ENCODE data around the gene HDAC10. TPM values are rescaled to one million over a fixed set of nuclear protein-coding genes. Genes with fewer than 3 reads are reported as not detected.

HDAC10 gene
- total RNA-seq, 2 experiments from 2014 or later, result 46.1 to 47.6 TPM

DNA sequence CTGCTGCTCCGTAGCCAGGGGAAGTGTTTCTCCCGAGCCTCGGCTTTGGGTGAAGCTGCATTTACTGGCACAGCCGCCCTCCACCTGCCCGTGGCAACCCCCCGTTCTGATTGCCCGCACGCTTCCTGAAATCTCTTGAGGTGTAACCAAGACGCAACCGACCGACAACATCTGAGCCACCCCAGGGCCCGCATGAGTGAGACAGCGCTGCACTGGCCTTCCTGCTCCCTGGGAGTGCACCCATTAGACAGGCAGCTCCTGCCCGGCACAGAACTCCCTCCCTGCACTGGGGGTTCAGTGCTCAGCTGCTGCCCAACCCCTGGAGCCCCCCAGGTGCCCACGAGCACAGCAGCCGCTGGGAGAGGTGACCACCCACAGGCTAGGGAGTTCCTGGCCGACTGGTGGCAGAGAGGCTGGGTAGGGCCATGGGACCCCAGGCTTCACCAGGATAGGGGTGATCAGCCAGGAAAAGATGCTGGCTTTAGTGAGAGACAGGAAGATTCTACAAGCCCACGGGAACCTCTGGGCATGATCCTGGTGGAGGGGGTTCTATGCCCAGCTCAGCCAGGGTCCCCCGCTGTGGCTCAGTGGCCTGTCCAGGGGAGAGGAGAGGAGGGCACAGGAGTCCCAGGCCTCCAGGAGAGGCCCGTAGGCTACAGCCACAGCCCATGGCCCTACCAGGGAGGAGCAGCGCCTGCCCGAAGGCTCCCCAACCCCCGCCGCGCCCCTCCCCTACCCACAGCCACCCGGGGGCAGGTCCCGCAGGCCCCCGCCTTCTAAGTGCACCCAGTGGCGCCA, 41.8 kb upstream of the HDAC10 start:
- ChIA-PET POLR2A (interaction anchor here (0.6 kb wide), 1 partner anchor 15 kb away, joined by 3 read pairs; the partner anchor contains the start of gene PLXNB2), CTCF (no interaction called here)
- DNase-seq, result no peak
- peaks cover 3% of the 10 kb centered on the region for H3K4me1 Mint-ChIP-seq (ENCODE audit: low read depth)
- intact Hi-C loops (cut with micrococcal nuclease), result no loop called here
- H3K27me3 Mint-ChIP-seq, result peaks cover 19% of the 10 kb centered on the region
- H3K36me3 Mint-ChIP-seq, result no peaks in the 10 kb centered on the region
- no peaks in the 10 kb centered on the region for H3K9me3 Mint-ChIP-seq
- no peak overlapping the region for H3K27ac Mint-ChIP-seq
- no peak overlapping the region for H3K4me3 Mint-ChIP-seq

DNA sequence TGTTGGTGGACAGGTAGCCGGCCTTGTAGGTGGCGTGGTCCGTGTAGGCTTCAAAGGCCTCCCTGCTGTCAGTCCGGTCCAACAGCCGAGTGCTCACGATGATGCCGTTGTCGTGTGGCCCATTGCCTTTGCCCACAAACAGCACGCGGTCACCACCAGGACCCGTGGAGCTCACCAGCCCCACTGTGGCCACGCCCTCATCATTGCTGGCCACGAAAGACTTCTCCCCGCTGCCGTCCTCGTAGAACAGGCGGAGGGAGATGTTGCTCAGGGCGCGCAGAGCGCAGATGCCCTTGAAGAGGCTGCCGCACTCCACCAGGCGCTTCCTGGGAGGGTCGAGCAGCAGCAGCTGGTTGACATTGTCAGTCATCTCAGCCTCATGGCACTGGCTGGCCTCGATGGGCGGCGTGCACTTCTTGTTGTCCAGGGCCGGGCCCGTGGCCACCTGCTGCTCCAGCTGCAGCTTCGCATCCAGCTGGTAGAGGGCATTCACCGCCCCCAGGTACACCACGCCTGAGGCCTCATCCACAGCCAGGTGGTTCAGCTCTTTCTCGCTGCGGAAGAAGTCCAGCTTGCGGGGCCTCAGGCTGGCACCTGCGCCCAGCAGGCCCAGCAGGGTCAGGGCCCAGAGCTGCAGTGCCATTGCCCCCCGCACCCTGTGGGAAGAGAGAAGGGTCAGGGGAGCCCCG, 39.0 kb upstream of the HDAC10 start:
- CTCF ChIA-PET, result no interaction called here
- Mint-ChIP-seq H3K27ac (no peak overlapping the region), H3K36me3 (no peaks in the 10 kb centered on the region), H3K4me1 (ENCODE audit: low read depth) (peaks cover 3% of the 10 kb centered on the region), H3K27me3 (peaks cover 21% of the 10 kb centered on the region), H3K4me3 (no peak overlapping the region), H3K9me3 (no peaks in the 10 kb centered on the region)
- intact Hi-C loops (cut with micrococcal nuclease), result no loop called here
- no peak for DNase-seq
- POLR2A ChIA-PET, result no interaction called here

DNA sequence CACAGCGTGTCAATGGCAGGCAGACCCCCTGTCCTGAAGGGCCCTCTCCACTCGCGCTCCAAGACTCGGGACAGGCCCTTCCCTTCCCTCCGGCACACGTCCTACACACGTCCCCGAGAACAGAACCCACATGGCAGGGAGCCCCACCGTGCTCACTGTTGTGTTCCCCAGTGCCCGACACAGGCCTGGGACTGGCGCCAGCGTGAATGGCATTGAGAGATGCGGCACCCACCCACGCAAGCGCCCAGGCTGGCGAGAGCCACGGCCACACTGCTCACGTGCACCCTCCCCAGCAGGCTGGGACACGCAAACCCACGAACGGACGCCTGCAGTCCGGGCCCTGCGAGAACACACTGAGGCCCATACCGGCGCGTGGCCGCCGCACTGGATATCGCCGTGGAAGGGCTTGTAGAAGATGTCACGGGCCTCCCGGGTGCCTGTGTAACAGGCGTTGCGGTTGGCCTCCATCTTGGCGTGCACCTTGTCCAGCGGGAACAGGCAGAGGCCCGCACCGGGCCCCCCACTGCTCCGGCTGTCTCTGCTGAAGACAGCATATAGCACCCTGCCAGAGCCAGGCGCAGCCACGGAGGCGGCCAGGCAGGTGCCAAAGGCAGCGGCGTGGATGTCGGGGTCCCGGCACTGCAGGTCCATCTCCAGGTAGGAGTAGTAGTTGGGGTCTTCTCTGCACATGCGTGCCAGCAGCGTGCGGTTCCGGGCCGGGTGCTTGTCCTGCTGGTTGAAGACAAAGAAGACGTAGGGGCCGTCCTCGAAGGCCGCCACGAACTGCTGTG, 38.3 kb upstream of the HDAC10 start:
- H3K4me3 Mint-ChIP-seq, result no peak overlapping the region
- ChIA-PET CTCF (no interaction called here), POLR2A (no interaction called here)
- H3K27ac Mint-ChIP-seq, result no peak overlapping the region
- intact Hi-C loops (cut with micrococcal nuclease), result no loop called here
- H3K9me3 Mint-ChIP-seq, result no peaks in the 10 kb centered on the region
- no peak for DNase-seq
- peaks cover 3% of the 10 kb centered on the region for H3K4me1 Mint-ChIP-seq (ENCODE audit: low read depth)
- H3K36me3 Mint-ChIP-seq, result no peaks in the 10 kb centered on the region
- peaks cover 21% of the 10 kb centered on the region for H3K27me3 Mint-ChIP-seq

DNA sequence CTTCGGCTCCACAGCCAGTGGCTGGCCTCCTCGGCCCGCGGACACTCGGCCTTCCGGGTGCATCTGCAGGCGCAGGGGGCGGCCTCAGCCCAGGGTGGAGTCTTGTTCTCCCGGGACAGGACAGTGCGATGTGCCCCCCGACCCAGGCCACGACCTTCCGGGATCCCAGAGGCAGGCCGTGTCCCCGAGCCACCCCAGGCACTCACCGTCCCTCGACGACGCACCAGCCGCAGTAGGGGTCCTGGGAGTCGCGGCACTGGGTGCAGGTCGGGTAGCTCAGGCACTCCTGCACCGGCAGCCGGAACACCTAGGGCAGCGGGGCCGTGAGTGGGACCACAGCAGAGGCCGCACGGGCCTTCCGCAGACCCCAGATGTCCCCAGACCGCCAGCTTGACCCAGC, 36.7 kb upstream of the HDAC10 start:
- no peaks in the 10 kb centered on the region for H3K9me3 Mint-ChIP-seq
- H3K27ac Mint-ChIP-seq, result no peak overlapping the region
- H3K36me3 Mint-ChIP-seq, result no peaks in the 10 kb centered on the region
- POLR2A ChIA-PET, result no interaction called here
- H3K27me3 Mint-ChIP-seq, result peaks cover 18% of the 10 kb centered on the region
- CTCF ChIA-PET, result interaction anchor here (1.7 kb wide), 1 partner anchor 12 kb away, joined by 4 read pairs; no protein-coding TSS in a partner anchor
- no peak overlapping the region for H3K4me3 Mint-ChIP-seq
- H3K4me1 Mint-ChIP-seq (ENCODE audit: low read depth), result peaks cover 3% of the 10 kb centered on the region
- no peak for DNase-seq
- intact Hi-C loops (cut with micrococcal nuclease), result no loop called here

DNA sequence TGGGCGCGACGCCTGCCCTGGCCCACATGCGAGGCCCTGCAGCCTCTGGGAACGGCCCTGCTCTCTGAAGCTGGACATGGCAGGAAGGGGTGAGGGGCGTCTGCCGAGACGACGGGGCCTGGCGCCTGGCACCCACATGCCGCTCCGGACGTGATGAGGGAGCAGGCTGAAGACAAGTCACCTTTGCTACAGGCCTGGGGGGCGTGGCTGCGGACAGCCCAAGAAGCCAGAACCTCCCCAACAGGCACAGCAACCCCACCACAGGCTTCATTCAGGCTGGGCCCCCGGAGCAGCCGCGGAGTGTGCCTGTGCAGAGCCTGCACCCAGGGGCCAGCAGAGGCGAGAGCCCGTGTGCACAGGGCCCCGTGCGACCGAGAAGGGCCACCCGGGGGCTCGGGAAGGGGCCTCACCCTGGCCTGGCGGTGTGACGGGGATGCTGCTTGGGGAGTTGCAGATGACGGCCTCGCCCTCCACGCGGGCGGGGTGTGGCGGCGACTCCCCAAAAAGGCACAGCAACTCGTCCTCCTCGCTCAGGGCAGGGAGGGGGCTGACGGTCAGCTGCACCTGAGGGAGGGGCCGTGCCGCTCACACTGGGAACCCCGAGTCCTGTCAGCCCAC, 35.7 kb upstream of the HDAC10 start:
- intact Hi-C loops (cut with micrococcal nuclease), result no loop called here
- Mint-ChIP-seq H3K27me3 (peaks cover 13% of the 10 kb centered on the region), H3K36me3 (no peaks in the 10 kb centered on the region), H3K9me3 (no peaks in the 10 kb centered on the region), H3K27ac (no peak overlapping the region), H3K4me3 (no peak overlapping the region), H3K4me1 (ENCODE audit: low read depth) (no peaks in the 10 kb centered on the region)
- POLR2A ChIA-PET, result no interaction called here
- DNase-seq, result no peak
- CTCF ChIA-PET, result interaction anchor here (1.7 kb wide), 1 partner anchor 11 kb away, joined by 4 read pairs; no protein-coding TSS in a partner anchor

DNA sequence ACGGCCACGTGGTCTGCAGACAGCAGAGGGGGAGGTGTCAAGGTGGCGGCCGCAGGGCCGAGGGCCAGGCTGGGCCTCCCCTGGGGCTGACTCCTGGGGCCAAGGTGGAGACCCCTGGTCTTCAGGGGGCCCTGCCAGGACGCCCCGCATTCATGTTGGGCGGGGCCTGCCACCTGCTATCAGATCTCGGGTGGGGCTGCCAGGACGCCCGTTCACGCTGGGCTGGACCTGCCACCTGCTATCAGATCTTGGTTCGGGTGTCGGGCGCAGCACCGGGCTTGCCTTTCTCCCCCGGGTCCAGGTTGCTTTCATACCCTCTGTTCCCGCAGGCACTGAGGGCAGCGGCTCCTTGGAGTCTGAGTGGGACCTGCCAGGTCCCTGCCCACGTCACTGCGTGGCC, 35.2 kb upstream of the HDAC10 start:
- Mint-ChIP-seq H3K9me3 (no peaks in the 10 kb centered on the region), H3K36me3 (no peaks in the 10 kb centered on the region), H3K27ac (no peak overlapping the region), H3K27me3 (peaks cover 9% of the 10 kb centered on the region), H3K4me3 (no peak overlapping the region), H3K4me1 (ENCODE audit: low read depth) (no peaks in the 10 kb centered on the region)
- ChIA-PET POLR2A (no interaction called here), CTCF (no interaction called here)
- DNase-seq, result no peak
- intact Hi-C loops (cut with micrococcal nuclease), result no loop called here

DNA sequence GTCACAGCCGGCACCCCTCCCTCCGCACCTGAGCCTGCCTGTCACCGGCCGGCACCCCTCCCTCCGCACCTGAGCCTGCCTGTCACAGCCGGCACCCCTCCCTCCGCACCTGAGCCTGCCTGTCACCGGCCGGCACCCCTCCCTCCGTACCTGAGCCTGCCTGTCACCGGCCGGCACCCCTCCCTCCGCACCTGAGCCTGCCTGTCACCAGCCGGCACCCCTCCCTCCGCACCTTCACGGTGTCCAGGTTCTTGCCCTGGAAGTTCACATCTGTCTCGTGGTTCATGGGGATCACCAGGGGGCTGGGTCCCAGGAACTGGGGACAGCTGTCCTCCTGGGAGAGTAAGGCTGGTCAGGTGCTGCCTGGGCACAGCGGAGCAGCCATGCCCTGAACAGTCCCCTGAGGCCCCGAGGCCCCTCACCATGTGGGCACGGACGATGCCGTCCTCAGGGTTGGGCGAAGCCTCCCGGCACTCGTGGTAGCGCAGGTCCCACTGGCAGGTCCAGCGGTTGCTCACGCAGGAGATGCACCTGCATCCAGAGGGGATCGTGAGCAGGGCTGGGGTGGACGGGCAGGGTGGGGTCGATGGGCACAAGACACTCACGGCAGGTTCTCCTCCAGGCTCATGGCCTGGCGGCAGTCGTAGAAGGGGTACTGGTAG, 34.6 kb upstream of the HDAC10 start:
- Mint-ChIP-seq H3K36me3 (no peaks in the 10 kb centered on the region), H3K27me3 (peaks cover 5% of the 10 kb centered on the region), H3K4me3 (no peak overlapping the region), H3K4me1 (ENCODE audit: low read depth) (no peaks in the 10 kb centered on the region), H3K9me3 (no peaks in the 10 kb centered on the region), H3K27ac (no peak overlapping the region)
- ChIA-PET POLR2A (interaction anchor here (0.6 kb wide), 1 partner anchor 71 kb away, joined by 4 read pairs; no protein-coding TSS in a partner anchor), CTCF (no interaction called here)
- intact Hi-C loops (cut with micrococcal nuclease), result no loop called here
- no peak for DNase-seq

DNA sequence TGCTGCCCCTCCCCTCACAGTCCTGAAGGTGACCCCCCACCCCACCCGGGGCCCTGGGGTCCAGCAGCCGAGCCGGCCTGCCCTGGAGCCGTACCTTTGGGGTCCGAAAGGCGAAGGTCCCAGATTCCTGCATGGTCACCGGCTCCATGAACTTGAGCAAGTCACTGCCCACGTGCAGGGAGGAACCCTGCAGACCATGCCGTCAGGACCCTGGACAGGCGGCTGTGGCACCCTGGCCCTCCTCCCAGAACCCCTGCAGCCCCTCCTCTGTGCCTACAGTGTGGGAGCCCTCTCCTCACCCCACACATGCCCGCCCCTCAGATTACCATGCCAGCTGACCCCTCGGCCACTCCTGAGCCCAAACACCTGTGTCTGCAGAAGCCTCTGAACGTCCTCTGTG, 33.4 kb upstream of the HDAC10 start:
- ChIA-PET CTCF (no interaction called here), POLR2A (no interaction called here)
- no peaks in the 10 kb centered on the region for H3K4me1 Mint-ChIP-seq (ENCODE audit: low read depth)
- no peak for DNase-seq
- H3K27me3 Mint-ChIP-seq, result peaks cover 3% of the 10 kb centered on the region
- H3K9me3 Mint-ChIP-seq, result no peaks in the 10 kb centered on the region
- intact Hi-C loops (cut with micrococcal nuclease), result no loop called here
- H3K27ac Mint-ChIP-seq, result no peak overlapping the region
- no peaks in the 10 kb centered on the region for H3K36me3 Mint-ChIP-seq
- no peak overlapping the region for H3K4me3 Mint-ChIP-seq

DNA sequence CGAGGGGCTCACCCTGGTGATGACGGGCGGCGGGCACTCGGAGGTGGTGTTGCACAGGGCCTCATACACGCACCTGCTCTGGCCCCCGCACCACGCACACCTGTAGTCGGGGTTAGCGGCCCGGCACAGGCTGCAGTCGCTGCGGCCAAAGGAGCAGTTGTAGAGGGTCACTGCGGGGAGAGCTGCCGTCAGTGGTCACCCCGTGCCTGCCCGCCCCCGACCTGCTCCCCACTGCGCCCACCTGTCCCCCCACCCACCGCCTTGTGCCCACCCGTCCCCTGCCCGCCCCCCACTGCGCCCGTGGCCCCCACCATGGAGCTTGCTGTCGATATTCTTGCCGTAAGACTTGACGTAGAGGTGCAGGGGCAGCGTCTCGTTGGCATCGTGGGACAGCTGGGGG, 32.8 kb upstream of the HDAC10 start:
- POLR2A ChIA-PET, result no interaction called here
- no peaks in the 10 kb centered on the region for H3K4me1 Mint-ChIP-seq (ENCODE audit: low read depth)
- H3K27me3 Mint-ChIP-seq, result peaks cover 3% of the 10 kb centered on the region
- no peaks in the 10 kb centered on the region for H3K36me3 Mint-ChIP-seq
- H3K9me3 Mint-ChIP-seq, result no peaks in the 10 kb centered on the region
- no peak for DNase-seq
- intact Hi-C loops (cut with micrococcal nuclease), result no loop called here
- no peak overlapping the region for H3K27ac Mint-ChIP-seq
- H3K4me3 Mint-ChIP-seq, result no peak overlapping the region
- CTCF ChIA-PET, result no interaction called here

DNA sequence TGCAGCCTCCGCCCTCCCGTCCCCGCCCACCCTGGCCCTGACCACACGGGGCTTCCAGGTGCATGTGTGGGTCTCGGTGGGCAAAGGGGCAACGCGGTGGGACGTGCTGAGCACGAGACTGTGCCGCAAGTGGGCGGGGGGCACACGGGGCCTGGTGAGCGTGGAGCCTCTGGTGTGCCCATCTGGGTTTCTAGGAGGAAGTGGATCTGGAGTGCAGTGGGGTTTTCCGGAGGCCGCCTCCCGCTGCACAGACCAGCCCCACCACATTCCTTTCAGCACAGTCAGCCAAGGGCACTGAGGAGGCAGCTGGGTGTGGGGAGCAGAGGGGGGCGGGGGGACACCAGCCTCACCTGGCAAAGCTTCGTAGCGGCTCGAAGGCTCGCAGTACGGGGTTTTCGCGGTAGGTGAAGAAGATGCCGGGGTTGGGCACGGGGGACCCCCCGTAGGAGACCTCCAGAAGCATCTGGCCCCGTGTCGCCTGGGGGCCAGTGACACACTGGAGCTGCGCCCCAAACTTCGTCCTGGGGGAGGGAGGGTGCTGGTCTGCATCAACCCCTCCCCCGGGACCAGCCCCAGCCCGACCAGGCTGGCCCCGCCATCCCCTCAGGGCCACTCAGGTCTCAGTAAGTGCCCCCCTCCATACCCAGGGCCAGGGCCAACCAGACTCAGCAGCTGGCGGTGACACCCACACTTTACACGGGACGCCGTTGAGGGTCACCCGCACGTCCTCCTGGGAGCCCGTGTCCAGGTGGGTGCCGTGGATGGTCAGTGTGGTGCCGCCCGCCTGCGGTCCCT, 31.5 kb upstream of the HDAC10 start:
- CTCF ChIA-PET, result no interaction called here

DNA sequence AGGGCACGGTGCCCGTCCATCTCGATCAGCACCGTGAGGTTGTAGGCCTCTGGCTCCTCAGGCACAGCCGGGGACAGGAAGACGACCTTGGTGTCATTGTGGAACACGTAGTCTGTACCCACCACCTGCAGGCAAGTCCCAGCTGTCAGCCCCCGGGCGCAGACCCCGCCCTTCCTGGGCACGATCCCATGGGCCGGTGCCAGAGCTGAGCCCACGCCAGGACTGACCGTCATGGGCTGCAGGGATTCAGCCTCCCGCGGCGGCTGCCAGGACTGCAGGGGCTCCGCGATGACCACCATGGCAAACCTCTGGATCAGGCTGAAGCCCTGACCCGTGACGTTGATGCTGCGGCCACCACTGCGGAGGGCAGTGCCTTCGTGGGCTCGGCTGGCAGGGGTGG, 30.9 kb upstream of the HDAC10 start:
- no peak overlapping the region for H3K27ac Mint-ChIP-seq
- CTCF ChIA-PET, result no interaction called here
- H3K4me1 Mint-ChIP-seq (ENCODE audit: low read depth), result no peaks in the 10 kb centered on the region
- POLR2A ChIA-PET, result no interaction called here
- H3K27me3 Mint-ChIP-seq, result peaks cover 3% of the 10 kb centered on the region
- H3K4me3 Mint-ChIP-seq, result no peak overlapping the region
- intact Hi-C loops (cut with micrococcal nuclease), result no loop called here
- DNase-seq, result no peak
- H3K36me3 Mint-ChIP-seq, result no peaks in the 10 kb centered on the region
- no peaks in the 10 kb centered on the region for H3K9me3 Mint-ChIP-seq

More for the DNA sequence above, 31.5 kb upstream of the HDAC10 start:
- intact Hi-C loops (cut with micrococcal nuclease), result no loop called here
- POLR2A ChIA-PET, result no interaction called here
- Mint-ChIP-seq H3K36me3 (no peaks in the 10 kb centered on the region), H3K4me1 (ENCODE audit: low read depth) (no peaks in the 10 kb centered on the region), H3K27me3 (peaks cover 3% of the 10 kb centered on the region), H3K4me3 (no peak overlapping the region), H3K9me3 (no peaks in the 10 kb centered on the region), H3K27ac (no peak overlapping the region)
- no peak for DNase-seq

All from activated CD4-positive, alpha-beta memory T cell treated with anti-CD3 and anti-CD28 coated beads for 36 hours (primary cell).